ENCODE data around the gene CNIH2. TPM values are rescaled to one million over a fixed set of nuclear protein-coding genes. Genes with fewer than 3 reads are reported as not detected.
"Not testable (repeated sequence)": the region's sequence is repeated elsewhere in the genome, so short reads cannot be mapped to it uniquely, and the experiment has no call there.

The CNIH2 gene
- total RNA-seq, 1 donor, result 1.0 TPM

DNA sequence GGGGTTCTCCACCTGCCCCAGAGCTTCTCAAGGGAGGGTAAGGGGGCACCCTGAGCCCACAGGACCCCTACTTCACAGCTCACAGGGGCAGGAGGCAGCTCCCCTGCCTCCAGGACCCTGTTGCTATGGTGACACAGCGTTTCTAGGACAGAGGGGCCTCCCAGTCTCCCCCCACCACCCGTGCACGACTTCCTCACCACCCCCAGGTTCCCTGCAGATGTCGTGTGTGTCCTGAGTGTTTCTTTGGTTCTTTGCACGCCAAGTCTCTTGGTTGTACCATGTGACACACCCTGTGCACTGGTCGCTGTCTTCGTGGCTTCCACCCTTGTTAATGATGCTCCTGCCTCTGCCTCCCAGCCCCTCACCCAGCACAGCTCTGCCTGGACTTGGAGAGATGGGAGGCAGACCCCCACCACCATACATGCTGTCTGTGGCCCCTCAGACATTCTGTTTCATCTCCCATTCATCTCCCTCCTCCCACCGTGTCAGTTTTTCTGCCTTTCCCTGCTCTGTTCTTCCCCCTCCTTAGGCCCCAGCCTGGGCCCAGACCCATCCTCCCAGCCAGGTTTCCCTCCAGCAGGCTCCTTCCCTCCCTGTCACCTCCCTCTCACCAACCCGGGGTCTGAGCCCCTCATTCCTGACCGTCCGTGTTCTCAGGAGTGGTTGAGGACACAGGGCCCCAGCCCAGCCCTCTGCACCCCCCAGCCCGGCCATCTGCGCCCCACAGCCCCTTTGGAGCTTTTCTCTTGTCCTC lies 34.0 kb upstream of the CNIH2 start:
- Histone ChIP-seq H3K4me1 (ENCODE audit: insufficient read depth, low read length) (no peaks in the 10 kb centered on the region), H3K27me3 (ENCODE audit: insufficient read depth, low read length) (no peaks in the 10 kb centered on the region), H3K9me3 (ENCODE audit: low read depth, low read length) (no peaks in the 10 kb centered on the region), H3K4me3 (ENCODE audit: low read length) (no peak overlapping the region)

- Histone ChIP-seq H3K4me1 (ENCODE audit: insufficient read depth, low read length) (no peaks in the 10 kb centered on the region), H3K27me3 (ENCODE audit: insufficient read depth, low read length) (no peaks in the 10 kb centered on the region), H3K9me3 (ENCODE audit: low read depth, low read length) (no peaks in the 10 kb centered on the region), H3K4me3 (ENCODE audit: low read length) (no peak overlapping the region)
These were observed 30.7 kb upstream of the CNIH2 start for GRCh38 chr11:66247295-66247694.

DNA sequence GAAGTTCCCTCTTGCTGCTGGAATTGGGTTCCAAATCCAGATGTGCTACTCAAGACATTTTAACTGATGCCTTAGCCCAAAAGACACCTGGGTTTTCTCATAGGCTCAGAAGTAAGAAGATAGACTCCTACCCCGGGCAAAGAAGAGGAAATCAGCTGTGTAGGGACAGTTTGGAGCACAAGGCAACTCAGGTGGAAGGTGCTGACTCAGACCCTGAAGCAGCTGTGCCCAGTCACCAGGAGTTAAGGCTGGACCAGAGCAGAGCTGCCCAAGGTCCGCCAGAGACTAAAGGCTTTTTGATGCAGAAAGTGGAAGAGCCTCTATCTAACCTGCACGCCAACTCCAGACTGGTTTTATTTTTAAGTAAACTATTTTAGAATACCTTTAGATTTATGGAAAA lies 30.2 kb upstream of the CNIH2 start:
- no peaks in the 10 kb centered on the region for H3K27me3 ChIP-seq (ENCODE audit: insufficient read depth, low read length)
- no peaks in the 10 kb centered on the region for H3K4me1 ChIP-seq (ENCODE audit: insufficient read depth, low read length)
- H3K4me3 ChIP-seq (ENCODE audit: low read length), result no peak overlapping the region
- H3K9me3 ChIP-seq (ENCODE audit: low read depth, low read length), result no peaks in the 10 kb centered on the region

GRCh38 chr11:66248903-66249302 lies 29.1 kb upstream of the CNIH2 start:
- no peak overlapping the region for H3K4me3 ChIP-seq (ENCODE audit: low read length)
- H3K4me1 ChIP-seq (ENCODE audit: insufficient read depth, low read length), result no peaks in the 10 kb centered on the region
- H3K9me3 ChIP-seq (ENCODE audit: low read depth, low read length), result no peaks in the 10 kb centered on the region
- H3K27me3 ChIP-seq (ENCODE audit: insufficient read depth, low read length), result no peaks in the 10 kb centered on the region

GRCh38 chr11:66251809-66252208 lies 26.2 kb upstream of the CNIH2 start:
- H3K9me3 ChIP-seq (ENCODE audit: low read depth, low read length), result no peaks in the 10 kb centered on the region
- no peak overlapping the region for H3K4me3 ChIP-seq (ENCODE audit: low read length)
- peaks cover 7% of the 10 kb centered on the region for H3K4me1 ChIP-seq (ENCODE audit: insufficient read depth, low read length)
- H3K27me3 ChIP-seq (ENCODE audit: insufficient read depth, low read length), result peaks cover 6% of the 10 kb centered on the region

DNA sequence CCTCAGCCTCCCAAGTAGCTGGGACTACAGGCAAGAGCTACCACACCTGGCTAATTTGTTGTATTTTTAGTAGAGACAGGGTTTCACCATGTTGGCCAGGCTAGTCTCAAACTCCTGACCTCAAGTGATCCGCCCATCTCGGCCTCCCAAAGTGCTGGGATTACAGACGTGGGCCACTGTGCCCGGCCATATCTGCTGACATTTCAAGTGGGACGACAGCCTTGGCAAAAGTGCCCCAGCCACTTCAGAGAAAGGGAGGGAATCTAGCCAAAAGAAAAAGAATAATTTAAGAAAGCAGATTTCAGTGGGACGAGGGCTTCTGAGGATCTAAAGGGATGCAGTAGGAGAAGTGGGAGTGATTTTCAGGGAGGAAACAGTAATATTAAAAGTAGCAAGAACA lies 24.9 kb upstream of the CNIH2 start:
- H3K4me3 ChIP-seq (ENCODE audit: low read length); H3K27me3 ChIP-seq (ENCODE audit: insufficient read depth, low read length); H3K9me3 ChIP-seq (ENCODE audit: low read depth, low read length): not testable (repeated sequence)
- H3K4me1 ChIP-seq (ENCODE audit: insufficient read depth, low read length), result peaks cover 11% of the 10 kb centered on the region

- H3K9me3 ChIP-seq (ENCODE audit: low read depth, low read length), result no peaks in the 10 kb centered on the region
- peaks cover 6% of the 10 kb centered on the region for H3K27me3 ChIP-seq (ENCODE audit: insufficient read depth, low read length)
- H3K4me1 ChIP-seq (ENCODE audit: insufficient read depth, low read length), result peaks cover 20% of the 10 kb centered on the region
- peak overlapping the region; percentile 70 for H3K4me3 ChIP-seq (ENCODE audit: low read length)
These were observed 19.5 kb upstream of the CNIH2 start for GRCh38 chr11:66258473-66258893.

DNA sequence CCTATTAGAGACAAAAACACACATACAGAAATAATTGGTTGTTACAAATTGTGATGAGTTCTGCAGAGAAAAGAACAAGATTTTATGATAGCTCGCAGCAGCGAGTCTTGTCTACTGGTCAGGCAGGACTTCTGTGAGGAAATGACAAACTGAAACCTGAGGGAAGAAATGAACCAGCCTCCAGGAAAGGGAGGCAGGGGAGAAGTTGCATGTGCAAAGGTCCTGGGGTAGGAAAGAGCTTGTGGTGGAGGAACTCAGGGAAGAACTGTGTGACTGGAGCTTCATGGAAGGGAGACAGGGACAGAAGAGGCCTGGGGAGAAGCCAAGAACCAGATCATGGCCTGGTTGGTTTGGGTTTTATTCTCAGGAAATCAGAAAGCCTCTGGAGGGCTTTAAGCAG lies 18.8 kb upstream of the CNIH2 start:
- H3K9me3 ChIP-seq (ENCODE audit: low read depth, low read length), result no peaks in the 10 kb centered on the region
- no peak overlapping the region for H3K4me3 ChIP-seq (ENCODE audit: low read length)
- peaks cover 6% of the 10 kb centered on the region for H3K27me3 ChIP-seq (ENCODE audit: insufficient read depth, low read length)
- H3K4me1 ChIP-seq (ENCODE audit: insufficient read depth, low read length), result peaks cover 20% of the 10 kb centered on the region

DNA sequence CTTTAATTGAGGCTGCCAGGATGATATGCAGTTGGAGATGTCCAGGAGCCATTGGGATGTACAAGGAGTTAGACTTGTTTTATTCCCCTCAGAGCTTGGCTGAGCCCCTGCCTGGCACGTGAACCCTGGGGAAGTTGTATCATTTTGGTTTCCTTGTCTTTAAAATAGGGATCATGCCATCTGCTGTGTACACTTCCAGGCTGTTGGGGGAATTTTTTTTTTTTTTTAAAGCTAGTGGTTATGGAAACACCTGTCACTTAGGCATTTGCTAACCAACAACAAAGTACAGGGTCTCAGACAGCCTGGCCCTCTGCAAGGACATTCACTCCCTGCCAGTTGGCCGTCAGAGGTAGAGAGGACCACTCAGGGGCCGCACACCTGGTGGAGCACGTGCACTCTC lies 18.0 kb upstream of the CNIH2 start:
- peaks cover 6% of the 10 kb centered on the region for H3K27me3 ChIP-seq (ENCODE audit: insufficient read depth, low read length)
- peaks cover 20% of the 10 kb centered on the region for H3K4me1 ChIP-seq (ENCODE audit: insufficient read depth, low read length)
- H3K4me3 ChIP-seq (ENCODE audit: low read length), result no peak overlapping the region
- H3K9me3 ChIP-seq (ENCODE audit: low read depth, low read length), result no peaks in the 10 kb centered on the region

DNA sequence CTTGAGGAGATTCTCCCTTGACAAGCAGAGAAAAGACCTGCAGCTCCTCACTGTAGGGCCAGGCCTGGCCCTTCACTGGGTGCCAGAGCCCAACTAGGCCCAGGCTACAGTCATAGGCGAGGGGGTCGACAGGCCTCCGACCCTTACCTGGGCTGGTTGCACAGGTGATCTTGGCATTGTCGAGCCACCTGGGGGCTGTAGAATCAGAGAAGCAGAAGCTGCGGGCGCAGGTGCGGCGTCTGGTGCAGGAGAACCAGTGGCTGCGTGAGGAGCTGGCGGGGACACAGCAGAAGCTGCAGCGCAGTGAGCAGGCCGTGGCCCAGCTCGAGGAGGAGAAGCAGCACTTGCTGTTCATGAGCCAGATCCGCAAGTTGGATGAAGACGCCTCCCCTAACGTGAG lies 16.4 kb upstream of the CNIH2 start:
- peaks cover 15% of the 10 kb centered on the region for H3K4me1 ChIP-seq (ENCODE audit: insufficient read depth, low read length)
- H3K4me3 ChIP-seq (ENCODE audit: low read length), result no peak overlapping the region
- no peaks in the 10 kb centered on the region for H3K9me3 ChIP-seq (ENCODE audit: low read depth, low read length)
- peaks cover 3% of the 10 kb centered on the region for H3K27me3 ChIP-seq (ENCODE audit: insufficient read depth, low read length)

DNA sequence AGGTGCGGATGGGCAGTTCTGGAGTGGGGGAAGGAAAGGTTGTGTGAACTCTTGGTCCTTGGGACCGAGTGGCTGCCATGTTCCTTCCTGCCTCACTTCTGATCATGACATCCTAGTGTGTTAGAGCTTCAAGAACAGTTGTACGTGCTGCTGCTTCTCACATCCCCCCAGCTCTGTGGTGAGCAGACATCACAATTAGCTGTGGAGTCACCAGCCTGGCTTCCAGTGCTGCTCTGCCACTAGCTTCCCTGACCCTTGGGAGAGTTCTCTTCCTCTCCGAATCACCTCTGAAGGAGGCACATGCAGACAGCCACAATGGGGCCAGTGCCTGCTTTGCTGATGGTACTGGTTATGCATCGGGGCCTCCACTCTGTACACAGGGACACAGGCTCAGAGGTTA lies 15.8 kb upstream of the CNIH2 start:
- peaks cover 16% of the 10 kb centered on the region for H3K4me1 ChIP-seq (ENCODE audit: insufficient read depth, low read length)

GRCh38 chr11:66262696-66263095 lies 15.3 kb upstream of the CNIH2 start:
- no peaks in the 10 kb centered on the region for H3K9me3 ChIP-seq (ENCODE audit: low read depth, low read length)

More for the DNA sequence above, 15.8 kb upstream of the CNIH2 start:
- Histone ChIP-seq H3K9me3 (ENCODE audit: low read depth, low read length) (no peaks in the 10 kb centered on the region), H3K27me3 (ENCODE audit: insufficient read depth, low read length) (no peaks in the 10 kb centered on the region), H3K4me3 (ENCODE audit: low read length) (no peak overlapping the region)

DNA sequence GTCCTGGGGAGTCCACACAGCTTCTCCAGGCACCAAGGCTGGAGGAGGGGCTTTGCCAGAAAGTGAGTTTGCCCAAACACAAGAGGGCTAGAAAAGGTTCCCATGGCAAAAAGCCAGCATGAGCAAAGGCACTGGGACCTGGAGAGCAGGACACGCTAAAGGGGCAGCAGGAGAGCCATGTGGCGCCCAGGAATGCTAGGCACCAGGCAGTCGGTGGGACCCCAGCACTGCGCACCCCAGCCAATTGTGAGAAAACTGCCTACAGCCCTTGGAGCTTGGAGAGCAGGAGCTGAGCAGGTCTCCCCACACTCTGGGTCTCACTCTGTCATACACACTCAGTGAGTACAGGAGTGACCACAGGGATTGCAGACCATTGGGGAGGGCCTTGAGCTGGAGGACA lies 14.7 kb upstream of the CNIH2 start:
- no peaks in the 10 kb centered on the region for H3K27me3 ChIP-seq (ENCODE audit: insufficient read depth, low read length)
- H3K4me1 ChIP-seq (ENCODE audit: insufficient read depth, low read length), result peaks cover 20% of the 10 kb centered on the region
- no peaks in the 10 kb centered on the region for H3K9me3 ChIP-seq (ENCODE audit: low read depth, low read length)
- H3K4me3 ChIP-seq (ENCODE audit: low read length), result no peak overlapping the region

More at GRCh38 chr11:66262696-66263095, 15.3 kb upstream of the CNIH2 start:
- H3K4me1 ChIP-seq (ENCODE audit: insufficient read depth, low read length), result peaks cover 18% of the 10 kb centered on the region
- no peak overlapping the region for H3K4me3 ChIP-seq (ENCODE audit: low read length)
- H3K27me3 ChIP-seq (ENCODE audit: insufficient read depth, low read length), result no peaks in the 10 kb centered on the region

GRCh38 chr11:66263785-66264184 lies 14.2 kb upstream of the CNIH2 start:
- H3K27me3 ChIP-seq (ENCODE audit: insufficient read depth, low read length), result no peaks in the 10 kb centered on the region
- H3K4me1 ChIP-seq (ENCODE audit: insufficient read depth, low read length), result peaks cover 14% of the 10 kb centered on the region

DNA sequence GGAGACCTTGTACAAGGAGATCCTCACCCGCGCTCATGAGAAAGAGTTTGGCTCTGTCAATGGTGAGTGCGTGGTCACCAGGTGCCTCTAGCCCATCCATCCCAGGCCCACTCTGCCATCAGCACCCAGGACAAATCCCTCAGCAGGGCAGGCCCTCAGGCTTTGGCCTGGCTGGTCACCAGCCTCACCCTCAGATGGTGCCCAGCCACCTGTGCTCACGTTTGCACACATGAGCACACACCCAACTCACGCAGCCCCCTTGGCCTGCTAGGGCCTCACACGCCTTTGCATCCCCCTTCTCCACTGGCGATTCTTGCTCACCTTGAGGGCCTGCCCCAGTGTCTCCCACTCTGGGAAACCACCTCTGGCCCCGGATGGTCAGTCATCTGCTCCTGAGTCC lies 13.6 kb upstream of the CNIH2 start:
- Histone ChIP-seq H3K4me3 (ENCODE audit: low read length) (no peak overlapping the region), H3K27me3 (ENCODE audit: insufficient read depth, low read length) (no peaks in the 10 kb centered on the region), H3K9me3 (ENCODE audit: low read depth, low read length) (no peaks in the 10 kb centered on the region), H3K4me1 (ENCODE audit: insufficient read depth, low read length) (peaks cover 17% of the 10 kb centered on the region)

More at GRCh38 chr11:66263785-66264184, 14.2 kb upstream of the CNIH2 start:
- no peaks in the 10 kb centered on the region for H3K9me3 ChIP-seq (ENCODE audit: low read depth, low read length)
- no peak overlapping the region for H3K4me3 ChIP-seq (ENCODE audit: low read length)

DNA sequence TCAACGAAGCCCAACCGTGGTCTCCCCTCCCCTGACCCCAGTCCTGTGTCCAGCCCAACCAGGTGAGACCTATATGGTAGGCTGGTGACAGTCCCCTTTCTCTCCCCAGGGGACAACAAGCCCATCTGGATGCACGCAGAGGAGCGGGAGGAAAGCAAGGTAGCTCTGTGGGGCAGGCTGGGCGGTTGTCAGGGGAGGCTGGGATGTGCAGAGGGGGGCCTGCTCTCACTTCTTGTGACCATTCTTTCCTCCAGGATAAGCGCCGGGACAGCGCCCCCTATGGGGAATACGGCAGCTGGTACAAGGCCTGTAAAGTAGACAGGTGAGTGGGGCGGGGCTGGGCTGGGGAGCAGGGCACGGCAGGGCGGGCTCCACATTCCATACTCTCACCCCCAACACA lies 13.1 kb upstream of the CNIH2 start:
- no peaks in the 10 kb centered on the region for H3K27me3 ChIP-seq (ENCODE audit: insufficient read depth, low read length)
- H3K9me3 ChIP-seq (ENCODE audit: low read depth, low read length), result no peaks in the 10 kb centered on the region
- H3K4me1 ChIP-seq (ENCODE audit: insufficient read depth, low read length), result peaks cover 23% of the 10 kb centered on the region
- no peak overlapping the region for H3K4me3 ChIP-seq (ENCODE audit: low read length)

Measured in mononuclear cell (primary cell).